Measurements from ENCODE around the gene DENND2D.

Gene DENND2D

GRCh38 chr1:111221633-111222291 lies 21.3 kb upstream of the DENND2D start:
- DNase-seq (ENCODE audit: low spot score) (no peak), ATAC-seq (ENCODE audit: low read depth) (no peak)
- no peak overlapping the region for H3K27ac ChIP-seq (ENCODE audit: poor library complexity, severe bottlenecking)
- H3K9me3 ChIP-seq (ENCODE audit: severe bottlenecking), result no peaks in the 10 kb centered on the region
- TF ChIP-seq CTCF (IDR thresholded peaks at IDR 0.05; ENCODE audit: poor library complexity, severe bottlenecking), result no peak
- peaks cover 9% of the 10 kb centered on the region for H3K4me1 ChIP-seq (ENCODE audit: insufficient read depth, poor library complexity, severe bottlenecking)
- no peaks in the 10 kb centered on the region for H3K27me3 ChIP-seq (ENCODE audit: insufficient read depth, poor library complexity, severe bottlenecking)
- no peak overlapping the region for H3K4me3 ChIP-seq (ENCODE audit: severe bottlenecking)
- no peaks in the 10 kb centered on the region for H3K36me3 ChIP-seq (ENCODE audit: low read depth)

GRCh38 chr1:111221276-111221632 lies 20.8 kb upstream of the DENND2D start:
- Histone ChIP-seq H3K36me3 (ENCODE audit: low read depth) (no peaks in the 10 kb centered on the region), H3K27ac (ENCODE audit: poor library complexity, severe bottlenecking) (no peak overlapping the region), H3K9me3 (ENCODE audit: severe bottlenecking) (no peaks in the 10 kb centered on the region), H3K4me1 (ENCODE audit: insufficient read depth, poor library complexity, severe bottlenecking) (peaks cover 9% of the 10 kb centered on the region), H3K27me3 (ENCODE audit: insufficient read depth, poor library complexity, severe bottlenecking) (no peaks in the 10 kb centered on the region), H3K4me3 (ENCODE audit: severe bottlenecking) (no peak overlapping the region)
- TF ChIP-seq CTCF (IDR thresholded peaks at IDR 0.05; ENCODE audit: poor library complexity, severe bottlenecking), result no peak
- DNase-seq (ENCODE audit: low spot score) (no peak), ATAC-seq (ENCODE audit: low read depth) (no peak)

GRCh38 chr1:111220302-111220890 lies 19.9 kb upstream of the DENND2D start:
- no peak overlapping the region for H3K4me3 ChIP-seq (ENCODE audit: severe bottlenecking)
- H3K27ac ChIP-seq (ENCODE audit: poor library complexity, severe bottlenecking), result no peak overlapping the region
- TF ChIP-seq CTCF (IDR thresholded peaks at IDR 0.05; ENCODE audit: poor library complexity, severe bottlenecking), result no peak
- peaks cover 9% of the 10 kb centered on the region for H3K4me1 ChIP-seq (ENCODE audit: insufficient read depth, poor library complexity, severe bottlenecking)
- no peaks in the 10 kb centered on the region for H3K9me3 ChIP-seq (ENCODE audit: severe bottlenecking)
- H3K36me3 ChIP-seq (ENCODE audit: low read depth), result no peaks in the 10 kb centered on the region
- DNase-seq (ENCODE audit: low spot score) (no peak), ATAC-seq (ENCODE audit: low read depth) (no peak)
- H3K27me3 ChIP-seq (ENCODE audit: insufficient read depth, poor library complexity, severe bottlenecking), result no peaks in the 10 kb centered on the region

- no peaks in the 10 kb centered on the region for H3K36me3 ChIP-seq (ENCODE audit: low read depth)
Measured at GRCh38 chr1:111219557-111220286, 19.3 kb upstream of the DENND2D start.

More at GRCh38 chr1:111219557-111220286, 19.3 kb upstream of the DENND2D start:
- H3K9me3 ChIP-seq (ENCODE audit: severe bottlenecking), result no peaks in the 10 kb centered on the region
- ATAC-seq (ENCODE audit: low read depth), result no peak
- TF ChIP-seq CTCF (IDR thresholded peaks at IDR 0.05; ENCODE audit: poor library complexity, severe bottlenecking), result no peak
- peaks cover 13% of the 10 kb centered on the region for H3K4me1 ChIP-seq (ENCODE audit: insufficient read depth, poor library complexity, severe bottlenecking)
- no peaks in the 10 kb centered on the region for H3K27me3 ChIP-seq (ENCODE audit: insufficient read depth, poor library complexity, severe bottlenecking)
- H3K27ac ChIP-seq (ENCODE audit: poor library complexity, severe bottlenecking), result no peak overlapping the region
- no peak for DNase-seq (ENCODE audit: low spot score)
- no peak overlapping the region for H3K4me3 ChIP-seq (ENCODE audit: severe bottlenecking)

Measured in RWPE2 (cell line).